ACC112 (cell line): ENCODE results near the gene ERRFI1.

ENCODE experiments used
- H2AFZ ChIP-seq: fragments of 200-600 bp; sonication (generic); one replicate; pipeline ENCODE4 v1.6.0; 2017; ENCODE audit warnings: antibody characterized with exemption, low read length; ENCODE audit not compliant: unreplicated experiment
- H3K27ac ChIP-seq: fragments of 200-600 bp; sonication (generic); 2 replicates; pipeline ENCODE4 v1.5.1; 2014; ENCODE audit warnings: low read depth, mild to moderate bottlenecking, antibody characterized with exemption, low read length, moderate library complexity
- H3K27me3 ChIP-seq: fragments of 200-600 bp; sonication (generic); 2 replicates; pipeline ENCODE4 v1.6.1; 2014; ENCODE audit warnings: mild to moderate bottlenecking, antibody characterized with exemption, low read length, moderate library complexity, mixed read lengths; ENCODE audit not compliant: insufficient read depth
- H3K36me3 ChIP-seq: fragments of 200-600 bp; sonication (generic); 2 replicates; pipeline ENCODE4 v1.6.1; 2016; ENCODE audit warnings: mild to moderate bottlenecking, antibody characterized with exemption, low read length, moderate library complexity, mixed read lengths; ENCODE audit not compliant: insufficient read depth
- H3K4me1 ChIP-seq: fragments of 200-600 bp; sonication (generic); one replicate; pipeline ENCODE4 v1.6.1; 2016; ENCODE audit warnings: low read length, mixed read lengths; ENCODE audit not compliant: insufficient read depth, unreplicated experiment, control insufficient read depth
- H3K4me3 ChIP-seq: fragments of 200-600 bp; sonication (generic); 2 replicates; pipeline ENCODE4 v1.5.1; 2014; ENCODE audit warnings: mild to moderate bottlenecking, low read depth, low read length
- H3K79me2 ChIP-seq: fragments of 200-600 bp; sonication (generic); one replicate; pipeline ENCODE4 v1.6.0; 2016; ENCODE audit warnings: low read length; ENCODE audit not compliant: control insufficient read depth, unreplicated experiment, insufficient read depth

Gene ERRFI1

DNA sequence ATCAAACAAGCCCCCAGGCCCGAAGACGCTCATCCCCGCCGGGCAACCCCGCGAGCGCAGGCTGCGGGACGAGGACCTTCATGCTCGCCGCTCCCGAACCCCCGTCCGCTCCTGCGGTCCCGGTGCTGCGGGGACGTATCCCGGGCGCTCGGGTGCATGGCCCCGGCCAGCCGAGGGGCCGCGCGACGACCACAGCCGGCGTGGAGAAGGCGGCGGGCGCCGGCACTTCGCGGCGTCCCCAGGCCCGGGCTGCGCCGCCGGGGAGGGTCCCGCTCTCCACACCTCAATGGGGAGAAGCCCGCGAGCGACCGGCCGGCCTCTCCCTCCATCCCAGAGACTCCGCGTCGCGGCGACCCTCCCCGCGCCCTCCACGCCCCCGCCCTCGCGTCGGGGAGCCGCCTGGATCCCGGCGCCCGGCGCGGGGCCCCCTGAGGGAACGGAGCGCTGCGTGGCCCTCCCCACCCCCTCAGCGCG, 401 bp downstream of the ERRFI1 start:
- Histone ChIP-seq H3K36me3 (peaks cover 12% of the 10 kb centered on the region), H3K4me3 (peak overlapping the region; percentile 82), H3K27me3 (no peaks in the 10 kb centered on the region), H2AFZ (no peak overlapping the region), H3K4me1 (peaks cover 53% of the 10 kb centered on the region), H3K79me2 (peaks cover 59% of the 10 kb centered on the region), H3K27ac (peak overlapping the region; percentile 66)

DNA sequence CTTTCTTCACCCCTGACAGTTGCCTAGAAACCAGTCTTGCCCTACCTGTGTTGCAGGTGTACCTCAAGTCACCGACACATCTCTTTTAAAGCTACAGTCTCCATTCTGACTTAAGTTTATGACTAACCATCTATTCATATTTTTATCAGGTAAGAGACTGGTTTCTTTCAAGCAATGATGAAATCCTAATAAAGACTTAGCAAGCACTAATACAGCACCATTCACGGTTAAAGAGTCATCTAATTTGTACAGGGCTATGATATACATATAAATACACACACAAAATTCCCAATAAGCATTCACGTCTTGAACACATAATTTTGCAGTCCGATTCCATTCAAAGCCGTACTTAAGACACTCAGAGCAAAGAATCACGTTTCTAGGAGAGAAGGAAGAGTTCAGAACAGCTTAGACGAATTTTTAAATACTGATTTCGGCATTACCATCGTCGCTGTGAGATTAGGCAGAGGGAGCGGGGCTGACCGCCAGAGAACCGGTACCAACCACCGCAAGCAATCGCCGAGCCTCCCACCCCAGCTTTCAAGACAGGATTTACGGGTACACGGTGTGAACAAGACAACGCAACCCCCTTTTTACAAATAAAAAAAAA, 943 bp downstream of the ERRFI1 start:
- Histone ChIP-seq H3K27ac (peak overlapping the region; percentile 66), H3K4me3 (peak overlapping the region; percentile 82), H3K79me2 (peaks cover 64% of the 10 kb centered on the region)

DNA sequence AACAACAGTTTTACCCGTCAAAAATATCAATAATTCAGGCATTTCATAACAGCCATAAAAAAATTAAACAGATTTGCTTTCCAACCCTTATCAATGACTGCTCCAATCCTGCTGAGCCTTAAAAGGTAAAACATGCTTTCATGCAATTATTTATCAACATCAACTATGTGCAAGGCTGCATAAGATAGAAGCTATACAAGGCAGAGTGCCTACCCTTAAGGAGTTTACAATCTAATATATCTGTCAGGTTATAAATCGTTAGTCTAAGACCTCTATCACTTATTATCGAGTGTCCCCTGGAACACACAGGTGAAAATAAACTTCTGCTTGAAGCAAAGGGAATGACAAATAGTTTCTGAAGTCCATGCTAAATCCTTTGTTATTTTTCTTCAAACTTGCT, 1.8 kb downstream of the ERRFI1 start:
- Histone ChIP-seq H3K4me3 (peak overlapping the region; percentile 82), H2AFZ (no peak overlapping the region), H3K27me3 (no peaks in the 10 kb centered on the region), H3K4me1 (peaks cover 67% of the 10 kb centered on the region), H3K36me3 (peaks cover 12% of the 10 kb centered on the region), H3K79me2 (peaks cover 73% of the 10 kb centered on the region), H3K27ac (peak overlapping the region; percentile 66)

More for the DNA sequence above, 943 bp downstream of the ERRFI1 start:
- no peaks in the 10 kb centered on the region for H3K27me3 ChIP-seq
- peaks cover 12% of the 10 kb centered on the region for H3K36me3 ChIP-seq
- H2AFZ ChIP-seq: no peak overlapping the region
- peaks cover 58% of the 10 kb centered on the region for H3K4me1 ChIP-seq

DNA sequence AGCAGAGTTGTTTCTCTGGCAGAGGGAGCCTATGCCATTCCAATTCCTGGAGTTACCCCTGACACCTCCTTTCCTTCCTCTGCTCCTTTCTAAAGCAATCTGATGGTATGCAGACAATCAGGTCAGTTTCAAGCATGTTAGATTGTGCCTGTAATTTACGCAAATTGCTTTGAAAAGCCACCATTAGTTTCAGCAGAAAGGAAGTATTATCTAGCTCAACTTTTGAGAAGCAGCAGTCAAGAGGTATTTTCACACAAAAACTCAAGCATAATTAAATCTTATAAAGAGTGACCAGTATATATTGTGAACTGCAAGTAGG, 2.2 kb downstream of the ERRFI1 start:
- Histone ChIP-seq H3K79me2 (peaks cover 76% of the 10 kb centered on the region), H3K4me1 (peaks cover 68% of the 10 kb centered on the region), H3K27ac (peak overlapping the region; percentile 66; the same call in 1 of the 2 replicates), H3K36me3 (peaks cover 12% of the 10 kb centered on the region), H3K4me3 (peak overlapping the region; percentile 82), H2AFZ (no peak overlapping the region), H3K27me3 (no peaks in the 10 kb centered on the region)

DNA sequence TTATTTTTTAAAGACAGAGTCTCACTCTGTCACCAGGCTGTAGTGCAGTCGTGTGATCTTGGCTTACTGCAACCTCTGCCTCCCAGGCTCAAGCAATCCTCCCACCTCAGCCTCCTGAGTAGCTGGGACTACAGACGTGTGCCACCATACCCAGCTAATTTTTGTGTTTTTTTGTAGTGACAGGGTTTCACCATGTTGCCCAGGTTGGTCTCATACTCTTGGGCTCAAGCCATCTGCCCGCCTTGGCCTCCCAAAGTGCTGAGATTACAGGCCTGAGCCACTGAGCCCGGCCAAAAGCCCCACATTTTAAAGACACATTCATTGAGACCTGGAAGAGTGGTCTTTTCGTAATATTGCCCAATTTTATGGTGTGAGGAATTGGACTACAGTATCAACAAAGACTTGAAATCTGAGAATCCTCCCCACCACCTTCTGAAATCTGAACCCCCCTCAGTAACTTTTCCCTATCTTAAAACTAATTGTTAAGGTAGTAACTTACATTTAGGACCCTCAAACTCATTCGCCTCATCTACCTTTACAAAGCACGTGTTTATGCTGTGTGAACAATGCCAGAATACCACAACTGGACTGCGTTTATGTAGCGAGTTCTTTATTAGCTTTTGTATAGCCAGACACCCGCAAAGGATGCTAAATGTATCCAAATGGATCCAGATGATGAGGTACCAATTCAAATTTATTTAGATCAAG, 2.7 kb downstream of the ERRFI1 start:
- no peaks in the 10 kb centered on the region for H3K27me3 ChIP-seq
- peaks cover 68% of the 10 kb centered on the region for H3K4me1 ChIP-seq
- H2AFZ ChIP-seq: no peak overlapping the region
- H3K4me3 ChIP-seq: peak overlapping the region; percentile 82
- peak overlapping the region; percentile 66; the same call in 1 of the 2 replicates for H3K27ac ChIP-seq
- peaks cover 81% of the 10 kb centered on the region for H3K79me2 ChIP-seq
- H3K36me3 ChIP-seq: peaks cover 12% of the 10 kb centered on the region

DNA sequence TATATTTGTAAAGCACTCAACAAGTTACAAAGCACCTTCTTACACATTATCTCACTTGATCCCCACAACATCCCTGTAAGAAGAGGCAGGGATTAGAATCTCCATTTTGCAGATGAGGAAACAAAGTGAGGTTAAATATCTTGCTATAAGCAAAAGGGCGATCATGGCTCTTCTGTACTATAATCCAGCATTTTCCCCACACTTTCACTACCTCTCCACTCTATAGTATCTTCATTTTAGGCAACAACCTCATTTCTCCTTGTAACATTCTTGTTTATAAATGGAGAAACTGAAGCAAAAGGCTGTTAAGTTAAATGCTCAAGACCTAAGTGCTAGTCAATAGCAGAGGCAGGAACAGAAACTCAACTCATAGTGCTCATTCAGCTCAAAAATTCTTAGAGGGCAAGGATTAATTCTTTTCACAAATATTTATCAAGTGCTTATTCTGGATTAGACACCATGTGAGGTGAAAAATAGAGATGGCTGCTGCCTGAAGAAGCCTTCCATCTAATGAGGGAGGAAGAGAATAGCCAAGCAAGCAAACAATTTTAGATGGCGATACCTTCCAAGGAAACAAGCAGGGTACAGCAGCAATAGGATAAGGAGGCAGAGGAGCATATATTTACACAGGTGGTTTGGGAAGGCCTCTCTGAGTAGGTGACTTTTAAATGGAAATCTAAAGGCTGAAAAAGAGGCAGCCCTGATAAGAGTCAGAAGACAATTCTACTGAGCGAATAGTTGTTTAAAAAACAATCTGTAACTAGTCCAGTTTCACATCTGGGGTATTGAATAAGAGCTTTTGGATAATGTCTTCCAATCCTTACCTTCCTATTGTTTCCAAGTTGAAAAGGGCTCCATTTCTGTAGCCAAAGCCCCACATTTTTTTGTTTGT, 3.5 kb downstream of the ERRFI1 start:
- Histone ChIP-seq H3K79me2 (peaks cover 87% of the 10 kb centered on the region), H3K4me1 (peaks cover 67% of the 10 kb centered on the region)

DNA sequence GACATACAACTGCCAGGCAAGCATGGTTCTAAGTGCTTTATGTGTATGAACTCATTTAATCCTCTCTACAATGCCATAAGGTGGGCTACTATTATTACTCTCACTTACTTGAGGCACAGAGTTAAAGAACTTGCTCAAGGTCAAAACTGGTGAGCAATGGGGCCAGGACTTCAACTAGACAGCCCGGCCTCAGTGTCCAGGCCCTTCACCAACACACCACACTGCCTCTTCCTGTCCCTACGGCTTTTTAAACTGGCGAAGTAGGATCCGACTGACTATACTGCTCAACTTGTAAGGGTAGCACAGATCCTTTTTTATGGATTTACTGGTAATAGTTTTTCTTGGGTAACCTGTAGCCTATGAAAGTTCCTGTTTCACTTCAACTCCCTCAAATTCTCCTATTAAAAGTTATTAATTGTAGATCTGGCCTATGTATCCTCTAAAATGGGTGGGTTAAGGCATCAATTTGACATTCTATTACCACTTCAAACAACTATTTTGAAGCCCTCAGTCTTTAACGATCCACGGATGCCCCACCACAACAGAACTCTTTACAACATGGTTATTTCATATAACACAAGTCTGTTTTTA, 4.3 kb downstream of the ERRFI1 start:
- Histone ChIP-seq H3K36me3 (peaks cover 12% of the 10 kb centered on the region), H3K27me3 (no peaks in the 10 kb centered on the region), H3K27ac (peak overlapping the region; percentile 66), H3K4me1 (peaks cover 73% of the 10 kb centered on the region), H3K4me3 (peak overlapping the region; percentile 82), H2AFZ (no peak overlapping the region), H3K79me2 (peaks cover 93% of the 10 kb centered on the region)

More for the DNA sequence above, 3.5 kb downstream of the ERRFI1 start:
- Histone ChIP-seq H3K36me3 (peaks cover 12% of the 10 kb centered on the region), H2AFZ (no peak overlapping the region), H3K27ac (peak overlapping the region; percentile 66), H3K4me3 (peak overlapping the region; percentile 82), H3K27me3 (no peaks in the 10 kb centered on the region)

DNA sequence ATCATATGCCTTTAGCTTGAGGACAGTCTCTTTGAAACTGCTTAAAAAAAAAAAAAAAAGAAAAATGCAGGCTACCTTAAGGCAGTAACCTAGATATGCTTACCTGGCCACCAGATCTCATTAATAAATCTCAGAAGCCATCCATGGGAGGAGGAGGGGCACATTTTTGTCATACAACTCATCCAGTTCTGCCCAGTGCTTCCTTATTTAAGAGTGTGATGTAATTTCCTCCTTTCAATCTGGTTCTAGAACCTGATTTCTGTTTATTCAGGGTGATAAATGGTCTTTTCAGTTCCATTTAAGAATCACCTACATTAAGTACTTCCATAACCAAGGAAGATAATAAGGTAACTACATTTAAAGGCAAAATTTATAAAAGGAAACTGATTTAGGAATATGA, 6.1 kb downstream of the ERRFI1 start:
- Histone ChIP-seq H3K36me3 (peaks cover 15% of the 10 kb centered on the region), H3K4me3 (peak overlapping the region; percentile 40; the same call in 1 of the 2 replicates), H3K27me3 (no peaks in the 10 kb centered on the region), H3K4me1 (peaks cover 90% of the 10 kb centered on the region), H3K79me2 (peaks cover 98% of the 10 kb centered on the region), H2AFZ (no peak overlapping the region), H3K27ac (peak overlapping the region; percentile 66)

DNA sequence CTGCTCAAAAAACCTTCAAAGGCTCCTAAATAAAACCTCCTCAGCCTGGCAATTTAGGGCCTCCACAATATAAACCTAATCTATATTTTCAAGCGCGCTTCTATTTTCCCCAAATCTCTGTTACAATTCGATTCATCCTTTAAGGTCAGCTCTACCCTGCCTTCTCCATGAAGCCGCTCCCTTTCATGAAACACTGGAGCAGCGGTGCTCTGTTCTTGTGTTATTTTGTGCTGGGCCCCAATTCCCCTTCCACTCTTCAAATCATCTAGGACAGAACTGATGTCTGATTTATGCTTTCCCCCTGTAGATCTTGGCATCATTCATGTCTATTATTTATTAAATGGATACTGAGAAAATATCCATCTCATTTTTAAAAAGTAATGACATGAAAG, 6.9 kb downstream of the ERRFI1 start:
- no peak overlapping the region for H2AFZ ChIP-seq
- no peaks in the 10 kb centered on the region for H3K27me3 ChIP-seq
- peak overlapping the region; percentile 40 for H3K4me3 ChIP-seq
- peaks cover 96% of the 10 kb centered on the region for H3K79me2 ChIP-seq
- peaks cover 16% of the 10 kb centered on the region for H3K36me3 ChIP-seq
- H3K4me1 ChIP-seq: peaks cover 94% of the 10 kb centered on the region
- peak overlapping the region; percentile 66 for H3K27ac ChIP-seq

DNA sequence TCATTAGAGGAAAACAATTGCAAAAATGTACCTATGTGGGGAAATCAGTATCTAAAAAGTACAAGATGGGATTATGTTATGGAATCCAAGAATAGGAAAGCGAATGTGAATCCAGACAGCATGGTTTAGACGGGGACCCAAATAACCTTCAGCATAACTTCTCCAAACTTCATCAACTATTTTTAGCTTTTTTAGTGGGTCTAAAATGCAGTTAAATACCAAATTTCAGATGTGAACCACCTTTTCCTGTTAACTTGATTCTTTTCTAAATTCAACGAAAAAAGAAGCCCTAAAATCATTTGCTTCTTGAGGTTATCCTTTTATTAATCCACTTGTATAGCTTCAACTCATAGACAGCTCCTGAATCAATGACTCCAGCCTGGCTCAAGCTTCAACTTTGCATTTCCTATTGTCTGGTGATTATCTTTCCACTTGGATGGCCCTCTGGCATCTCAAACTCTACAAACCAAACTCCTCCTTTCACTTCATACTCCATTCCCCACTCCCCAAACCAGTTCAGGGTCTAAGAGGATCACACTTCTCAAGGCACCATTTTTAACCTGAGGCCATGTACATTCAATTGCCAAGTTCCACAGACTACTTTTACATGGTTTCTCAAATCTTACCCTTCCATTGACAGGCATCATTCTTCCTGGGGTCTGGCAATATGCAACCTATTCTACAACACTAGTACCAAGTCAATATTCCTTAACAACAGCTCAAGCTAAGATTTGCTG, 7.4 kb downstream of the ERRFI1 start:
- H3K27me3 ChIP-seq: no peaks in the 10 kb centered on the region
- H3K27ac ChIP-seq: peak overlapping the region; percentile 66
- H3K36me3 ChIP-seq: peaks cover 16% of the 10 kb centered on the region
- H3K79me2 ChIP-seq: peaks cover 96% of the 10 kb centered on the region
- H2AFZ ChIP-seq: no peak overlapping the region
- peaks cover 93% of the 10 kb centered on the region for H3K4me1 ChIP-seq
- peak overlapping the region; percentile 40 for H3K4me3 ChIP-seq
